SK-N-MC (cell line): ENCODE measurements around the gene ALMS1.
"Not testable (repeated sequence)": the region's sequence is repeated elsewhere in the genome, so short reads cannot be mapped to it uniquely, and the experiment has no call there.

Experiments used
- DNase-seq: peaks from one replicate; pipeline ENCODE4 v3.0.0-alpha.2; 2011; ENCODE audit warnings: low read depth, low spot score
- H3K27ac ChIP-seq: fragments of 200-600 bp; sonication (generic); 2 replicates; pipeline ENCODE4 v1.5.1; 2016; ENCODE audit warnings: mixed run types
- H3K36me3 ChIP-seq: fragments of 200-600 bp; sonication (generic); 2 replicates; pipeline ENCODE4 v1.6.1; 2017; ENCODE audit warnings: antibody characterized with exemption, low read length, mixed read lengths; ENCODE audit not compliant: insufficient read depth
- H3K4me3 ChIP-seq: fragments of 200-600 bp; sonication (generic); 2 replicates; pipeline ENCODE4 v1.5.1; 2016
- H3K9ac ChIP-seq: fragments of 200-600 bp; sonication (generic); 2 replicates; pipeline ENCODE4 v1.8.0; 2017; ENCODE audit warnings: mixed run types, mixed read lengths; ENCODE audit not compliant: insufficient read length
- H3K9me3 ChIP-seq: fragments of 200-600 bp; sonication (generic); 2 replicates; pipeline ENCODE4 v1.6.1; 2017; ENCODE audit warnings: low read depth, mild to moderate bottlenecking, antibody characterized with exemption, low read length, moderate library complexity, mixed read lengths
- EZH2 ChIP-seq: fragments of 200-600 bp; sonication (generic); IDR thresholded peaks from one replicate; pipeline ENCODE4 v1.6.1; 2017; ENCODE audit warnings: antibody characterized with exemption
- FOXP2 ChIP-seq: optimal IDR thresholded peaks from 2 replicates; pipeline ENCODE3; 2011; ENCODE audit warnings: mild to moderate bottlenecking, moderate library complexity; ENCODE audit not compliant: insufficient read depth; ENCODE audit errors: extremely low read length, control extremely low read depth
- POLR2AphosphoS5 ChIP-seq: IDR thresholded peaks from 2 replicates; pipeline ENCODE4 v1.6.1; 2012; ENCODE audit warnings: mild to moderate bottlenecking, low read depth, low read length, borderline replicate concordance

The ALMS1 gene

GRCh38 chr2:73385504-73386341 lies at the start of gene ALMS1:
Gene ALMS1, plus strand, starts transcription at chr2:73385836. Its CDS starts 33 bp downstream, at chr2:73385869.
- H3K9me3 ChIP-seq = no peaks in the 10 kb centered on the region
- peak; percentile 56; the same call in 1 of the 2 replicates for TF ChIP-seq POLR2AphosphoS5
- peak; percentile 49 for TF ChIP-seq FOXP2
- TF ChIP-seq EZH2 = no peak
- H3K27ac ChIP-seq = peak within 1 kb of the TSS; percentile 70

GRCh38 chr2:73337828-73338227 lies 47.8 kb upstream of the ALMS1 start:
- TF ChIP-seq FOXP2 (no peak), POLR2AphosphoS5 (no peak), EZH2 (no peak)
- no peak for DNase-seq
- Histone ChIP-seq H3K4me3 (no peak overlapping the region), H3K9ac (peak overlapping the region; percentile 61), H3K9me3 (peaks cover 4% of the 10 kb centered on the region; the same call in 1 of the 2 replicates), H3K27ac (peak overlapping the region; percentile 99), H3K36me3 (no peaks in the 10 kb centered on the region)

More at GRCh38 chr2:73385504-73386341, at the start of gene ALMS1:
- DNase-seq = no peak
- Histone ChIP-seq H3K4me3 (peak within 1 kb of the TSS; percentile 98), H3K36me3 (no peaks in the 10 kb centered on the region; the same call in none of the 2 replicates), H3K9ac (peak within 1 kb of the TSS; percentile 88)

GRCh38 chr2:73339201-73339600 lies 46.4 kb upstream of the ALMS1 start:
- H3K4me3 ChIP-seq = peak overlapping the region; percentile 53
- peak overlapping the region; percentile 99 for H3K27ac ChIP-seq
- H3K36me3 ChIP-seq = no peaks in the 10 kb centered on the region
- peak overlapping the region; percentile 61 for H3K9ac ChIP-seq
- DNase-seq = peak; percentile 98
- TF ChIP-seq POLR2AphosphoS5 (peak; percentile 62; the same call in 1 of the 2 replicates), EZH2 (no peak), FOXP2 (no peak)
- peaks cover under 1% of the 10 kb centered on the region; the same call in 1 of the 2 replicates for H3K9me3 ChIP-seq

GRCh38 chr2:73341039-73341438 lies 44.6 kb upstream of the ALMS1 start:
- no peak for DNase-seq
- Histone ChIP-seq H3K9me3 (no peaks in the 10 kb centered on the region), H3K4me3 (no peak overlapping the region), H3K9ac (no peak overlapping the region), H3K27ac (peak overlapping the region; percentile 99), H3K36me3 (no peaks in the 10 kb centered on the region)
- TF ChIP-seq FOXP2 (no peak), EZH2 (no peak), POLR2AphosphoS5 (no peak)

GRCh38 chr2:73343992-73344391 lies 41.6 kb upstream of the ALMS1 start:
- Histone ChIP-seq H3K9me3 (no peaks in the 10 kb centered on the region), H3K9ac (peak overlapping the region; percentile 27), H3K27ac (peak overlapping the region; percentile 99), H3K36me3 (no peaks in the 10 kb centered on the region), H3K4me3 (no peak overlapping the region)
- TF ChIP-seq FOXP2 = no peak
- no peak for TF ChIP-seq POLR2AphosphoS5
- no peak for TF ChIP-seq EZH2
- no peak for DNase-seq

- TF ChIP-seq POLR2AphosphoS5 = peak; percentile 63; the same call in 1 of the 2 replicates
- not testable (repeated sequence) for H3K4me3 ChIP-seq, H3K9me3 ChIP-seq, H3K36me3 ChIP-seq
- peak overlapping the region; percentile 99 for H3K27ac ChIP-seq
- H3K9ac ChIP-seq = peak overlapping the region; percentile 27
- DNase-seq = peak; percentile 94
Measured at GRCh38 chr2:73344747-73345146, 40.9 kb upstream of the ALMS1 start.

- no peaks in the 10 kb centered on the region for H3K36me3 ChIP-seq
- H3K27ac ChIP-seq = peak overlapping the region; percentile 35
- no peak for TF ChIP-seq EZH2
- no peak for TF ChIP-seq FOXP2
- TF ChIP-seq POLR2AphosphoS5 = no peak
- H3K4me3 ChIP-seq = no peak overlapping the region
- DNase-seq = no peak
- H3K9me3 ChIP-seq = no peaks in the 10 kb centered on the region
- H3K9ac ChIP-seq = no peak overlapping the region
Measured at GRCh38 chr2:73350035-73350691, 35.5 kb upstream of the ALMS1 start.

GRCh38 chr2:73356097-73356496 lies 29.5 kb upstream of the ALMS1 start:
- H3K36me3 ChIP-seq = no peaks in the 10 kb centered on the region
- peak overlapping the region; percentile 47; the same call in 1 of the 2 replicates for H3K27ac ChIP-seq
- no peak overlapping the region for H3K4me3 ChIP-seq
- DNase-seq = no peak
- H3K9ac ChIP-seq = no peak overlapping the region
- H3K9me3 ChIP-seq = peaks cover 5% of the 10 kb centered on the region; the same call in 1 of the 2 replicates
- TF ChIP-seq POLR2AphosphoS5 = no peak
